GM10248 (cell line): ENCODE data around the gene THAP7.
A peak's percentile ranks its signal among the peaks of the same experiment; 100 is the strongest.

ENCODE experiments used
- CTCF ChIA-PET: fragments of 300-600 bp; sonication (Branson Sonifier 250); formaldehyde crosslinking; extraction: SDS; loops from one replicate; lab custom pipeline; 2021; ENCODE audit warnings: antibody characterized with exemption; lab: Yijun Ruan, JAX
- POLR2A ChIA-PET: fragments of 350-650 bp; sonication (Branson Sonifier 250); formaldehyde crosslinking; extraction: SDS; loops from one replicate; lab custom pipeline; 2020; ENCODE audit warnings: antibody characterized with exemption; lab: Yijun Ruan, JAX
- DNase-seq: peaks from one replicate; pipeline ENCODE4 v3.0.0; 2012; ENCODE audit errors: extremely low spot score
- CTCF ChIP-seq: IDR thresholded peaks from 2 replicates; pipeline ENCODE4 v1.5.1; 2012; ENCODE audit warnings: mild to moderate bottlenecking, low read depth; ENCODE audit errors: extremely low read depth, missing control alignments, control extremely low read depth

THAP7 gene

GRCh38 chr22:20980938-20981722 lies 20.8 kb downstream of the THAP7 start:
- ChIA-PET POLR2A (interaction anchor here (1.3 to 2.2 kb wide), 2 partner anchors 9 to 21 kb away, joined by 3 to 7 read pairs; partner anchors contain the start of gene THAP7), CTCF (interaction anchor here (0.9 to 3.3 kb wide), 10 partner anchors 9 to 197 kb away, joined by 3 to 11 read pairs (median 5); partner anchors contain the start of gene AIFM3)

GRCh38 chr22:20980523-20980922 lies 21.4 kb downstream of the THAP7 start:
- no peak for TF ChIP-seq CTCF
- CTCF ChIA-PET = interaction anchor here (0.9 to 3.3 kb wide), 5 partner anchors 10 to 22 kb away, joined by 3 to 11 read pairs (median 8); partner anchors contain the start of gene AIFM3
- POLR2A ChIA-PET = interaction anchor here (2.2 kb wide), 1 partner anchor 22 kb away, joined by 7 read pairs; the partner anchor contains the start of gene THAP7

More at GRCh38 chr22:20980938-20981722, 20.8 kb downstream of the THAP7 start:
- TF ChIP-seq CTCF = no peak
- no peak for DNase-seq

GRCh38 chr22:20979940-20980453 lies 21.9 kb downstream of the THAP7 start:
- CTCF ChIA-PET = interaction anchor here (1.2 to 3.3 kb wide), 3 partner anchors 12 to 22 kb away, joined by 3 to 11 read pairs (median 9); partner anchors contain the start of gene AIFM3
- no peak for DNase-seq
- POLR2A ChIA-PET = no interaction called here
- TF ChIP-seq CTCF = no peak

More at GRCh38 chr22:20980523-20980922, 21.4 kb downstream of the THAP7 start:
- DNase-seq = no peak

GRCh38 chr22:20979243-20979809 lies 22.6 kb downstream of the THAP7 start:
- TF ChIP-seq CTCF = no peak
- POLR2A ChIA-PET = no interaction called here
- peak; percentile 85 for DNase-seq
- CTCF ChIA-PET = interaction anchor here (1.2 to 1.7 kb wide), 2 partner anchors 21 kb away, joined by 3 to 5 read pairs; no protein-coding TSS in a partner anchor

GRCh38 chr22:20978419-20978818 lies 23.5 kb downstream of the THAP7 start:
- CTCF ChIA-PET = interaction anchor here (1.7 kb wide), 2 partner anchors 10 to 20 kb away, joined by 4 to 5 read pairs; no protein-coding TSS in a partner anchor
- no peak for TF ChIP-seq CTCF
- DNase-seq = no peak
- POLR2A ChIA-PET = no interaction called here
